ENCODE results near the gene GSTCD. TPM values are rescaled to one million over a fixed set of nuclear protein-coding genes. Genes with fewer than 3 reads are reported as not detected.

The GSTCD gene
- total and polyA plus RNA-seq, 4 donors = 1.5 to 17.9 (median 8.4) TPM

DNA sequence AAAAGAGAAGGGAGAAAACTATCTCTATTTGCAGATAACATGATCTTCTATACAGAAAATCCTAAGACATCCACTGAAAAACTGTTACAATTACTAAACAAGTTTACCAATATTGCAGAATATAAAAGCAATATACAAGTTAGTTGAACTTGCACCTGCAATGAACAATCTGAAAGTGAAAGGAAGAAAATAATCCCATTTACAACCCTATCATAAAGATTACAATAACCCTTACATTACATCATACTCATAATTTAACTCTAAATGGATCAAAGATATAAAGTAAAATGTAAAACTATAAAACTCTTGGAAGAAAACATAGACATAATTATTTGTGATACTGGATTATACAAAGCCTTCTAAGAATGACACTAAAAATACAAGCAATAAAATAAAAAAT lies 77.2 kb downstream of the GSTCD start:
- no peak for TF ChIP-seq CTCF (IDR thresholded peaks at IDR 0.05; ENCODE audit: control extremely low read depth, extremely low read depth)
- H3K36me3 ChIP-seq (ENCODE audit: control insufficient read depth in 4 of 4, insufficient read depth in 4 of 4, low read length in 4 of 4) = no peaks in the 10 kb centered on the region
- no peaks in the 10 kb centered on the region for H3K4me1 ChIP-seq (ENCODE audit: control insufficient read depth in 5 of 5, insufficient read depth in 5 of 5, low read length in 5 of 5)
- H3K9me3 ChIP-seq (ENCODE audit: control insufficient read depth in 4 of 4, insufficient read depth in 3 of 4, low read length in 3 of 4) = no peaks in the 10 kb centered on the region
- DNase-seq = no peak
- no peaks in the 10 kb centered on the region for H3K27me3 ChIP-seq (ENCODE audit: control insufficient read depth in 3 of 3, insufficient read depth in 3 of 3, low read length in 2 of 3)
- no peak overlapping the region for H3K9ac ChIP-seq (ENCODE audit: insufficient read depth in 1 of 2, low read length in 2 of 2)
- H3K27ac ChIP-seq (ENCODE audit: low read depth in 1 of 2, low read length in 1 of 2) = no peak overlapping the region
- no peak overlapping the region for H3K4me3 ChIP-seq
- no peak for ATAC-seq (ENCODE audit: insufficient read depth, low FRiP score)

DNA sequence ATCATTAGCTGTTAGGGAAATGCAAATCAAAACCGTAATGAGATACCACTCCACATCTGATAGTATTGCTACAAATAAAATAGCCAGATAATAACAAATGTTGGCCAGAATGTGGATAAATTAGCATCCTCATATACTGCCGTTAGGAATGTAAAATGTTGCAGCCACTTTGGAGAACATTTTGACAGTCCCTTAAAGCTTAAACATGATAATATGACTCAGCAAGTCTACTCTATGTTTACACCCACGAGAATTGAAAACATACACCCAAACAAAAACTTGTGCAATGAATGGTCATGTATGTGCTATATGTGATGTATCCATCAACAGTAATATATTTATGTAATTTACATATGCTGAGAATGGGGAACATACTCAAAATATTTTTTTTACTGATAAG lies 78.2 kb downstream of the GSTCD start:
- Histone ChIP-seq H3K4me3 (no peak overlapping the region), H3K9me3 (ENCODE audit: control insufficient read depth in 4 of 4, insufficient read depth in 3 of 4, low read length in 3 of 4) (no peaks in the 10 kb centered on the region), H3K36me3 (ENCODE audit: control insufficient read depth in 4 of 4, insufficient read depth in 4 of 4, low read length in 4 of 4) (no peaks in the 10 kb centered on the region), H3K4me1 (ENCODE audit: control insufficient read depth in 5 of 5, insufficient read depth in 5 of 5, low read length in 5 of 5) (no peaks in the 10 kb centered on the region), H3K27me3 (ENCODE audit: control insufficient read depth in 3 of 3, insufficient read depth in 3 of 3, low read length in 2 of 3) (no peaks in the 10 kb centered on the region), H3K9ac (ENCODE audit: insufficient read depth in 1 of 2, low read length in 2 of 2) (no peak overlapping the region), H3K27ac (ENCODE audit: low read depth in 1 of 2, low read length in 1 of 2) (no peak overlapping the region)
- no peak for DNase-seq
- ATAC-seq (ENCODE audit: insufficient read depth, low FRiP score) = no peak
- no peak for TF ChIP-seq CTCF (IDR thresholded peaks at IDR 0.05; ENCODE audit: control extremely low read depth, extremely low read depth)
- WGBS, 2 donors = 94 to 97% methylated on average over 3 of the region's 3 CpGs

GRCh38 chr4:105797225-105797624 lies 88.6 kb downstream of the GSTCD start:
- Histone ChIP-seq H3K4me3 (no peak overlapping the region), H3K9ac (ENCODE audit: insufficient read depth in 1 of 2, low read length in 2 of 2) (no peak overlapping the region), H3K9me3 (ENCODE audit: control insufficient read depth in 4 of 4, insufficient read depth in 3 of 4, low read length in 3 of 4) (no peaks in the 10 kb centered on the region), H3K27me3 (ENCODE audit: control insufficient read depth in 3 of 3, insufficient read depth in 3 of 3, low read length in 2 of 3) (no peaks in the 10 kb centered on the region), H3K27ac (ENCODE audit: low read depth in 1 of 2, low read length in 1 of 2) (no peak overlapping the region), H3K4me1 (ENCODE audit: control insufficient read depth in 5 of 5, insufficient read depth in 5 of 5, low read length in 5 of 5) (peaks cover 0 to 3% (median 0%) of the 10 kb centered on the region in 5 donors), H3K36me3 (ENCODE audit: control insufficient read depth in 4 of 4, insufficient read depth in 4 of 4, low read length in 4 of 4) (no peaks in the 10 kb centered on the region)
- no peak for TF ChIP-seq CTCF (IDR thresholded peaks at IDR 0.05; ENCODE audit: control extremely low read depth, extremely low read depth)
- WGBS, 2 donors = 97 to 98% methylated on average over 1 of the region's 1 CpG
- DNase-seq (no peak), ATAC-seq (ENCODE audit: insufficient read depth, low FRiP score) (no peak)

- 93 to 100% methylated on average over 1 of the region's 1 CpG for WGBS, 2 donors
- ATAC-seq (ENCODE audit: insufficient read depth, low FRiP score) = no peak
These were observed 97.0 kb downstream of the GSTCD start for GRCh38 chr4:105805501-105806120.

More at GRCh38 chr4:105805501-105806120, 97.0 kb downstream of the GSTCD start:
- no peak for DNase-seq
- Histone ChIP-seq H3K4me3 (no peak overlapping the region), H3K9ac (ENCODE audit: insufficient read depth in 1 of 2, low read length in 2 of 2) (no peak overlapping the region), H3K9me3 (ENCODE audit: control insufficient read depth in 4 of 4, insufficient read depth in 3 of 4, low read length in 3 of 4) (no peaks in the 10 kb centered on the region), H3K4me1 (ENCODE audit: control insufficient read depth in 5 of 5, insufficient read depth in 5 of 5, low read length in 5 of 5) (peaks cover 0 to 29% (median 7%) of the 10 kb centered on the region in 5 donors), H3K27ac (ENCODE audit: low read depth in 1 of 2, low read length in 1 of 2) (no peak overlapping the region), H3K27me3 (ENCODE audit: control insufficient read depth in 3 of 3, insufficient read depth in 3 of 3, low read length in 2 of 3) (no peaks in the 10 kb centered on the region), H3K36me3 (ENCODE audit: control insufficient read depth in 4 of 4, insufficient read depth in 4 of 4, low read length in 4 of 4) (no peaks in the 10 kb centered on the region)
- TF ChIP-seq CTCF (IDR thresholded peaks at IDR 0.05; ENCODE audit: control extremely low read depth, extremely low read depth) = no peak

Measured in lung (tissue), 12 donors.